Jurkat, Clone E6-1 (cell line): Measurements from ENCODE around the gene METTL25B.
A peak's percentile ranks its signal among the peaks of the same experiment; 100 is the strongest.
"Not testable (repeated sequence)": the region's sequence is repeated elsewhere in the genome, so short reads cannot be mapped to it uniquely, and the experiment has no call there.

Experiments used
- DNase-seq: peaks from one replicate; pipeline ENCODE4 v3.0.0-alpha.2; 2011; ENCODE audit warnings: low read depth, low spot score
- H3K4me3 ChIP-seq: 2 replicates; pipeline ENCODE4 v1.5.1; 2011; ENCODE audit warnings: mild to moderate bottlenecking, low read length, control low read depth, moderate library complexity

METTL25B gene

DNA sequence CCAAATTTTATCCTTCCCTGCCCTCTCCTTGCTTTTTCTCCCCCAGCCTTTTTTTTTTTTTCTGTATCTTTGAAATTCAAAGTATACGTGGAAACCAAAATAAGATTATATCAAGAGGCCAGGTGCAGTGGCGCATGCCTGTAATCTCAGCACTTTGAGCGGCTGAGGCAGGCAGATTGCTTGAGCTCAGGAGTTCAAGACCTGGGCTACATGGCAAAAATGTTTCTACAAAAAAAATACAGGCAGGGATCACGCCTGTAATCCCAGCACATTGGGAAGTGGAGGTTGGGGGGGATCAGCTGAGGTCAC, 32.5 kb downstream of the METTL25B start:
- no peak overlapping the region for H3K4me3 ChIP-seq
- DNase-seq: no peak

DNA sequence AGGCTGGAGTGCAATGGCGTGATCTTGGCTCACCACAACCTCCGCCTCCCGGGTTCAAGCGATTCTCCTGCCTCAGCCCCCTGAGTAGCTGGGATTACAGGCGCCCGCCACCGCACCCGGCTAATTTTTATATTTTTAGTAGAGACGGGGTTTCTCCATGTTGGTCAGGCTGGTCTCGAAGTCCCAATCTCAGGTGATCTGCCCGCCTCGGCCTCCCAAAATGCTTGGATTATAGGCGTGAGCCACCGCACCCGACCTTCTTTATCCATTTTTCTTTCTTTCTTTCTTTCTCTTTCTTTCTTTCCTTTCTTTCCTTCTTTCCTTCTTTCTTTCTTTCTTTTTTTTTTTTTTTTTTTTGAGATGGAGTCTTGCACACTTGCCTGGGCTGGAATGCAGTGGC, 36.9 kb downstream of the METTL25B start:
- not testable (repeated sequence) for DNase-seq, H3K4me3 ChIP-seq

DNA sequence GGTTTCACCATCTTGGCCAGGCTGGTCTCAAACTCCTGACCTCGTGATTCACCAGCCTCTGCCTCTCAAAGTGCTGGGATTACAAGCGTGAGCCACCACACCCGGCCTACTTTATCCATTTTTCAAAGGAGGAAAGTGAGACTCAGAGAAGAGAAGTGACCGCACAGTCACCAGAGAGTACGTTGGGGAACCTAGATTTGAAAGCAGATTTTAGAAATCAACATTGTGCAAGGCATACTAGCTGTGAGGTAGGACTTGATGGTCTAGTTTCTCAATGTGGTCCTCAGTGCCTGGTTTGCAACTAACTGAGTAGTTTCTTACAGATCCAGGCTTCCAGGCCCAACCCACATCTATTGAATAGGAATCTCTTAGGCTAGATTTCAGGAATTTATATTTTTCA, 37.4 kb downstream of the METTL25B start:
- no peak for DNase-seq
- H3K4me3 ChIP-seq: no peak overlapping the region

- DNase-seq: no peak
- peak overlapping the region; percentile 92 for H3K4me3 ChIP-seq
Observed at GRCh38 chr1:156766298-156767100, 38.2 kb downstream of the METTL25B start.

- peak within 1 kb of the TSS; percentile 92 for H3K4me3 ChIP-seq
- peak; percentile 100 for DNase-seq
Observed at GRCh38 chr1:156767101-156767878, 39.0 kb downstream of the METTL25B start, which contains the start of gene PRCC. PRCC (plus strand) TSS chr1:156767535; CDS start chr1:156767772, 237 bp downstream.

DNA sequence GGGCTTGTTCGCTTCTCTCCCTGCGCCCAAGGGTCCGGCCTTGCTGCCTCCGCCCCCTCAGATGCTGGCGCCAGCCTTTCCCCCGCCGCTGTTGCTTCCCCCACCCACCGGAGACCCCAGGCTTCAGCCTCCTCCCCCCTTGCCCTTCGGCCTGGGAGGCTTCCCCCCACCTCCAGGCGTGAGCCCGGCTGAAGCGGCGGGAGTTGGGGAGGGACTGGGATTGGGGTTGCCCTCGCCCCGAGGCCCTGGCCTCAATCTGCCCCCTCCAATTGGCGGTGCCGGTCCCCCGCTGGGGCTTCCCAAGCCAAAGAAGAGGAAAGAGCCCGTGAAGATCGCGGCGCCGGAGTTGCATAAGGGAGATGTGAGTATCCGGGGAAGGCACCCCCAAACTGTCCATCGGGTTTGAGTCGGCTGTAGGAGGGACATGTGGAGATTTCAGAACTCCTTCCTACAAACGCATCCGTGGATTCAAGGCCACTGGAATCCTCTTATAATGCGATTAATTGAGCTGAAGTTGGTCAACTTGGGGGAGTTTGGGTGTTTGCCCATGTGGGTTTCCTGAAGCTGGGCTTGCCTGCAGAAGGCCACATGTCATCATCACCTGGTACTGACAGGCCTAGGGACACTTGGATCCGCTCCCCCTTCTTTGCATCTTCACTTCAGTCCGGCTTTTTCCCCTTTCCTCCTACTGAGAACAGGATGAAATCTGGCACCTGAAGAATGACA, 39.8 kb downstream of the METTL25B start:
- no peak for DNase-seq

DNA sequence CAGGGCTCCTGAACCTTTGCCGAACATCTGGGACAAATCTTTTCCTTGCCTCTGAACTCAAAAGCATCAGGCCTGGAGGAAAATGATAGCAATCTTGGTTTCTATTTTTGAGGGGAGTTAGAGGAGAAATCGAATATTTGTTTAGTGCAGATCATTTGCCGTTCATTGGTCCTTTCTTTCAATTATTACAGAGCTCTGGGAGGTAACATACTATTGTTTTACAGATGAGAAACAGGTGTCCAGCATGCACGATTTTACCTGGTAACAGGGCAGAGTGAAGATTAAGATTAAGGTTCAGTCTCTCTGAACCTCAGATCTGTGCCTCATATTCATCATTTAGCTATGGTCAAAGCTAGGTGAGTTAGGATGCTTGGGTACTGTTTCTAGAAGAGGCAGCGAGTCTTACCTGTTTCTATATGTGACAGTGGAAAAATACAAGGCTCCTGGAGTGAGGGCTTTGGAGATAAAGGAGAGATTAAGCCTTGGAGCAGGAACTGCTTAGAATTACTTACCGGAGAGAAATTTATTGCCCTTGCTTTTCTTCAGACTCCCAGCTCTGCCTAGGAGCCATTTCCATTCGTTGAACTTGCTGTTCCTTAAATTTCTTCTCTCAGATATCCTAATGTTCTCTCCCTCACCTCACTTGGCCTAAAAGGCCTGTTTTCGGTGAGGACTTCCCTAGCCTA, 40.5 kb downstream of the METTL25B start:
- no peak for DNase-seq
- H3K4me3 ChIP-seq: peak overlapping the region; percentile 92

More for the DNA sequence above, 39.8 kb downstream of the METTL25B start:
- H3K4me3 ChIP-seq: peak overlapping the region; percentile 92

DNA sequence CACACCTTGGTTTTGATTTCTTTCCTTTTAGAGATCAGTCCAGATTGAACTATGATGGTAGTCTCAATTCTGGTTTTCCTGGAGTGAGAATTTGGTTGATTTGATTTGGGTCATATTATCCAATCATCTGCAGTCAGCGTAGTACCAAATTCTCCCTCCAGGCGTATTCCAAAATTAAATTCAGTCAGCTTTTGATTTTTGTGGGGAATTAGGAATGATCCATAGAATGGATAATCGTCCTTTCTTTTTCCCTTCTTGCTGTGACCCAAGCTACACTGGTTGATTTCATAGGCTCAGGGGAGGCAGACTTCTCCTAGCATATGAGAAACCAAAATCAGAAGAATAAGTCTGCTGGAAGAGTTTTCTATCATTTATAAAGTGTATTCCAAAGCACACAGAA, 44.0 kb downstream of the METTL25B start:
- DNase-seq: no peak
- H3K4me3 ChIP-seq: no peak overlapping the region

DNA sequence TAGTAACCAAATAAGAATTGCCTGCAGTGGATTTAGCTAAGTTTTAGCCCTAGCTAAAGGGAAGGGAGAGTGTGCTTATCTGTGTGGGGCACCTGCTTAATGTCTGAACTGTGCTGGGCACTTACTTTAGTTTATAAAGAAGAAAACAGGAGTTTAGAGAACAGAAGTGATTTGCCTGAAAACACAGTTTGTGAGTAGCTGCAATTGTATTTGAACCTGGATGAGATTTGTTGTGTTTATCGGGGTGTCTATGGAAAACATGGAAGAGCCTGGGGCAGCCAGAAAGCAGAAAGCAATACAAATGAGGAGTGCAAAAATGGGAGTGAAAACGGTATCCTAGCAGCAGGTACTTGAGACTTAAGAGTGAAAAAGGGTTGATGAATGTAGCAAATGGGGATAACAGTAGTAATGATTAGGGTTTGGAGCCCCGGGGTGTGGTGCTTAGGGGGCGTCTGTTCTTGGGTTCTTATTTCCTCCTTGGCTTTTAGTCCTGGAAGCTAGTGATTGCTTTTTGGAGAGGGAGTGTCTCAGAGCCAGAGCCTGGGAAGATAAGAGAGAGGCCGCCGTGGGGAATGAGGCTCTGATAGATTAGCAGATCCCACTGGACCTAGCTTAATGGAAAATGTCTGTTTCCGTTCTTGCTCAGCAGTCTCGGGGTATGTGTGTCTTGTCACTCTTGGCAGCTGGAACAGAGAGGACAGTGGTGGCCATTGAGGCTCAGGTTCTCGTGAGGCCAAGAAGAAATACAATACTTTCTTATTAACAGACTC, 44.6 kb downstream of the METTL25B start:
- no peak overlapping the region for H3K4me3 ChIP-seq
- no peak for DNase-seq

- no peak overlapping the region for H3K4me3 ChIP-seq
- no peak for DNase-seq
Observed at GRCh38 chr1:156773607-156774006, 45.3 kb downstream of the METTL25B start.

DNA sequence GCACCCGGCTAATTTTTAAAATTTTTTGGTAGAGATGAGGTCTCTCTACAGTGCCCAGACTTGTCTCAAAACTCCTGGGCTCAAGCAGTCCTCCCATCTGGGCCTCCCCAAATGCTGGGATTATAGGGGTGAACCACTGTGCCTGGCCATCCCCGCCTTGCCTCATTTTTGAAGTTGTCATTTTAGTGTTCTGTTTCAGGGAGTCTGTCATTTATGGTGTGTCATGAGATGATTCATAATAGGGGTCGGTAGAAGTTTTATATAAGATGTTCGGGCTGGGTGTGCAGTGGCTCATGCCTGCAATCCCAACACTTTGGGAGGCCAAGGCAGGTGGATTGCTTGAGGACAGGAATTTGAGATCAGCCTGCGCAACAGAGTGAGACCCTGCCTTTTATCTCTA, 47.5 kb downstream of the METTL25B start:
- DNase-seq: no peak
- H3K4me3 ChIP-seq: no peak overlapping the region

- H3K4me3 ChIP-seq: no peak overlapping the region
- DNase-seq: no peak
Observed at GRCh38 chr1:156776942-156777341, 48.7 kb downstream of the METTL25B start.

DNA sequence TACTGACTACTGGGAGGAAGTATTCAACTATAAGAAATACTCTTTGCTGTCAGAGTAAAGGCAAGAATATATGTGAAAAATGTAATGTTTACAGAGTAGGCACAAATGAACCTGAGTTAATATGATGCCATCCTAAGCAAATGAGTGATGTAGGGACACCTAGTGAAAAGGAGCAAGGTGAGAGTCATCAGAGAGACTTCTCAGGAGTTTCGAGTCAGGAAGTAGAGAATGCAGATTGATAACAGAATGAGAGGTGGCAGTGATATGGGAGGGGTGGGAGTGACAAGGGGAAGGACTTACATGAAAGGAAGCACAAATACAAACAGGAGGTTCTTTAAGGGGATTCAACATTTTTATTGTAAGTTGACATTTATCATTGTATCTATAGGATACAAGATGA, 49.3 kb downstream of the METTL25B start:
- no peak for DNase-seq
- H3K4me3 ChIP-seq: no peak overlapping the region

DNA sequence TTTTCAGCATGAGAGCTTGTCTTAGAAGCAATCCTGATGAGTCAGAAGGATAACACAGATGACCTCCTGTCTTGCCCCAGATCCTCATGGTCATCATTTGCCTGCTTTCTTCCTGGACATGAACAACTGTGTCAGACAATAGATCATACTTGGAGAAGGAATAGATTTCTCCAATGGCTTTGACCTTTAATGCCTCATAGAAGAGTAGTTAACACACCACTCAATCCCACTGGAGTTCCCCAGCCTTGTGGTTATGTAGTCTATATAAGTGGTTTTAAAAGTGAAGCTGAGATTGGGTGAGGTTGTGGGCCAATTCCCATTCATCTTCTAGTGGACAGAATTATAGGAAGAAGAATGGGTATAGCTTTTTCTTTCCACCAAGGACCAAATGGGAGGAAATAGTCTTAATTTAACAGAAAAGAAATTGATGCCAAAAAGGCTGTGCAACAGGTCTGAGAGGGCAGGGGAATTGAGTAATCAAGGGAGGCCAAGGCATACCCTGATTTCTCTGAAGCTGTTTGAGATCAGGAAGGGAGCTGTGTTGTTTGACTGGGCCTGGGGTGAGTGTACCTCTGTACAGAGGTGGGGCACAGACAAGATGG, 53.4 kb downstream of the METTL25B start:
- DNase-seq: no peak

GRCh38 chr1:156785458-156785857, 57.2 kb downstream of the METTL25B start:
- DNase-seq: no peak
- H3K4me3 ChIP-seq: no peak overlapping the region

More for the DNA sequence above, 53.4 kb downstream of the METTL25B start:
- no peak overlapping the region for H3K4me3 ChIP-seq
